ENCODE results near the gene AEBP1. TPM values are rescaled to one million over a fixed set of nuclear protein-coding genes. Genes with fewer than 3 reads are reported as not detected.
"Not testable (repeated sequence)": the region's sequence is repeated elsewhere in the genome, so short reads cannot be mapped to it uniquely, and the experiment has no call there.

Gene AEBP1
- total RNA-seq, 2 experiments from 2014 or later = 29.1 to 30.4 TPM

DNA sequence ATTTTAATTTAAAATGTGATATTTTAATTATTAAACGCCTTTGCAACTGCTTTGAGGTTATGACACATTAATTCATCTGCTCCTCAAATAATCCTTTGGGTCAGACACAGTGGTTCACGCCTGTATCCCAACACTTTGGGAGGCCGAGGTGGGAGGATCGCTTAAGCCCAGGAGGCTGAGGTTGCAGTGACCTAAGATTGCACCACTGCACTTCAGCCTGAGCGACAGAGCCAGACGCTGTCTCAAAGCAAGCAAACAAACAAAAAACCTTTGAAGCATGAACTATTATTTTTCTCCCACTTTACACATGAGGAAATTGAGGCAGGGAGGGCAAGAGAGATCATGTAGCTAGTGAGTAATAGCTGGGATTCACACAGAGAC lies 20.7 kb downstream of the AEBP1 start:
- Mint-ChIP-seq H3K4me1 (ENCODE audit: low read depth) (peaks cover 32% of the 10 kb centered on the region), H3K4me3 (peak overlapping the region; percentile 86), H3K9me3 (peaks cover 3% of the 10 kb centered on the region), H3K27ac (no peak overlapping the region), H3K36me3 (ENCODE audit: low read depth) (peaks cover 26% of the 10 kb centered on the region), H3K27me3 (no peaks in the 10 kb centered on the region)
- ChIA-PET CTCF (interaction anchor here (0.8 to 1.7 kb wide), 4 partner anchors 13 to 44 kb away, joined by 3 to 4 read pairs (median 3); no protein-coding TSS in a partner anchor), POLR2A (no interaction called here)
- no peak for ATAC-seq
- no peak for TF ChIP-seq CTCF (IDR thresholded peaks at IDR 0.05)
- DNase-seq = no peak
- intact Hi-C loops (cut with micrococcal nuclease) = no loop called here

DNA sequence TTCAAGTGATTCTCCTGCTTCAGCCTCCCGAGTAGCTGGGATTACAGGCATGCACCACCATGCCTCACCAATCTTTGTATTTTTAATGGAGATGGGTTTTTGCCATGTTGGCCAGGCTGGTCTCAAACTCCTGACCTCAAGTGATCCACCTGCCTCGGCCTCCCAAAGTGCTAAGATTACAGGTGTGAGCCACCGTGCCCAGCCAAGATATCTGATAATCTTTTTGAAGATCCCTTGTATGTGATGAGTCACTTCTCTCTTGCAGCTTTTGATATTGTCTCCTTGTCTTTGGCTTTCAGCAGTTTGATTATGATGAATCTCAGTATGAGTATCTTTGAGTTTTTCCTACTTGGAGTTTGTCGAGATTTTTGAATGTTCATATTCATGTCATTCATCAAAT lies 22.4 kb downstream of the AEBP1 start:
- H3K27me3 Mint-ChIP-seq; ATAC-seq; H3K4me3 Mint-ChIP-seq; H3K9me3 Mint-ChIP-seq; DNase-seq; intact Hi-C loops (cut with micrococcal nuclease); H3K36me3 Mint-ChIP-seq (ENCODE audit: low read depth); H3K27ac Mint-ChIP-seq: not testable (repeated sequence)
- ChIA-PET CTCF (interaction anchor here (0.6 kb wide), 1 partner anchor 245 kb away, joined by 3 read pairs; no protein-coding TSS in a partner anchor), POLR2A (interaction anchor here (0.8 kb wide), 1 partner anchor 12 kb away, joined by 3 read pairs; no protein-coding TSS in a partner anchor)
- H3K4me1 Mint-ChIP-seq (ENCODE audit: low read depth) = peaks cover 16% of the 10 kb centered on the region

- ChIA-PET POLR2A (interaction anchor here (0.6 kb wide), 1 partner anchor 645 kb away, joined by 3 read pairs; no protein-coding TSS in a partner anchor), CTCF (no interaction called here)
- Mint-ChIP-seq H3K36me3 (ENCODE audit: low read depth) (peaks cover 4% of the 10 kb centered on the region), H3K9me3 (peaks cover 3% of the 10 kb centered on the region), H3K27ac (no peak overlapping the region), H3K4me1 (ENCODE audit: low read depth) (peaks cover 10% of the 10 kb centered on the region), H3K27me3 (no peaks in the 10 kb centered on the region), H3K4me3 (no peak overlapping the region)
- ATAC-seq (no peak), DNase-seq (no peak)
- no peak for TF ChIP-seq CTCF (IDR thresholded peaks at IDR 0.05)
- intact Hi-C loops (cut with micrococcal nuclease) = no loop called here
Measured at GRCh38 chr7:44127161-44127560, 23.0 kb downstream of the AEBP1 start.

DNA sequence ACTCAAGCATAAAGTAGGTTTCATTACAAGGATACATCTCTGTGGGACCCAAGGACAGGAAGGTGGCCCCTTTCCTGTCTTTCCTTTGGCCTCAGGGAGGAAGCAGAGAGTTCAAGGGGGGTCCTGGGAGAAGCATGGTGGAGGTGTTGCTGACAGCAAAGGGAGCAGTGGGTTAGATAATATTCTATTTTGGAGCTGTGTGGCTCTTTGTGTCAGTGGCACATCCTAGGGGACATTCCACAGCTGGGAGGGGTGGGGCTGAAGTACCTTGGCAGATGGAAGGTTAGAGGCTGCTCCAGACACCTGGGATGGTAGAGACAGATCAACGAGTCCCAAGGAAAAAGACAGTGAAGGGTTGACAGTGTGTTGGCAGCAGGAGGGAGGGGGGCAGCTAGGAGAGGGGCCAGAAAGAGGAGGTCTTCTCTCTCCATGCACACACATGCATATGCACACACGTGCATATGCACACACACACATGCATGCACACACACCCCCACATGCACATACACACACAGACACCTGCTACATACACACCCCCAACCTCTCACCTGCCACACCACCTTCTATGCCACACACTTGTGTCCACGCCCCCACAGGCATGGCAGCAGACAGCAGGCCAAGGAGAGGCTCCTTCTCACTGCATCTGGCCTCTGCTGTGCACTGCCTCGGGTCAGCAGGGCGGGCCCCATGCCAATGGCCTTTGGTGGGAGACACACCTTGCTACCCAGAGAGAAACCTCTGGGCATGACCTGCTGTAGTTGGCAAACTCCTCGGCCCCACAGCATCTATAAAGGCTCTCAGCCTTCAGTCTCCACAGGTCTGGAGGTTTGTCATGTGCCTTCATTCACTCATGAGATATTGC lies 24.8 kb downstream of the AEBP1 start:
- TF ChIP-seq CTCF (IDR thresholded peaks at IDR 0.05) = no peak
- no peaks in the 10 kb centered on the region for H3K36me3 Mint-ChIP-seq (ENCODE audit: low read depth)
- CTCF ChIA-PET = no interaction called here
- no peak for DNase-seq
- intact Hi-C loops (cut with micrococcal nuclease) = no loop called here
- H3K9me3 Mint-ChIP-seq = peaks cover 3% of the 10 kb centered on the region
- H3K4me3 Mint-ChIP-seq = no peak overlapping the region
- H3K27ac Mint-ChIP-seq = no peak overlapping the region
- no peak for ATAC-seq
- peaks cover 3% of the 10 kb centered on the region for H3K4me1 Mint-ChIP-seq (ENCODE audit: low read depth)
- H3K27me3 Mint-ChIP-seq = no peaks in the 10 kb centered on the region
- POLR2A ChIA-PET = no interaction called here

GRCh38 chr7:44131173-44132029 lies 27.3 kb downstream of the AEBP1 start:
- TF ChIP-seq CTCF (IDR thresholded peaks at IDR 0.05) = no peak
- H3K4me1 Mint-ChIP-seq (ENCODE audit: low read depth) = no peaks in the 10 kb centered on the region
- ATAC-seq = peak; percentile 73
- CTCF ChIA-PET = interaction anchor here (1.0 to 2.1 kb wide), 3 partner anchors 9 to 16 kb away, joined by 3 to 7 read pairs (median 4); no protein-coding TSS in a partner anchor
- peaks cover 3% of the 10 kb centered on the region for H3K9me3 Mint-ChIP-seq
- intact Hi-C loops (cut with micrococcal nuclease) = no loop called here
- no peak overlapping the region for H3K4me3 Mint-ChIP-seq
- no peaks in the 10 kb centered on the region for H3K36me3 Mint-ChIP-seq (ENCODE audit: low read depth)
- peak; percentile 21 for DNase-seq
- H3K27me3 Mint-ChIP-seq = no peaks in the 10 kb centered on the region
- POLR2A ChIA-PET = interaction anchor here (0.6 to 1.3 kb wide), 5 partner anchors 15 to 641 kb away, joined by 3 to 4 read pairs (median 3); no protein-coding TSS in a partner anchor
- H3K27ac Mint-ChIP-seq = no peak overlapping the region
